ENCODE data around the gene NUF2. TPM values are rescaled to one million over a fixed set of nuclear protein-coding genes. Genes with fewer than 3 reads are reported as not detected.
A peak's percentile ranks its signal among the peaks of the same experiment; 100 is the strongest.

The NUF2 gene
- total and polyA plus RNA-seq, 2 donors (not counting 3 experiments of a cell fraction or from before 2014, with no cell fraction given) = 14.3 to 38.6 TPM

- peak; percentile 4 for DNase-seq (ENCODE audit: low read depth, low spot score)
- no peak for TF ChIP-seq MAX (IDR thresholded peaks at IDR 0.05; ENCODE audit: insufficient read depth, insufficient read length)
- dilution Hi-C loops (cut with MboI; ENCODE audit: extremely low pct_ligation_motif_present, low sequenced_read_pairs) (no loop called here), intact Hi-C loops (cut with micrococcal nuclease) (no loop called here)
- Histone ChIP-seq H3K9me3 (replicated peaks; ENCODE audit: control insufficient read depth, insufficient read depth, low read length) (no peaks in the 10 kb centered on the region), H3K4me3 (replicated peaks in 1 of 3; ENCODE audit: insufficient read depth in 1 of 3, low read depth in 1 of 3, low read length in 3 of 3) (no peak overlapping the region), H3K4me2 (ENCODE audit: insufficient read depth, low read length) (no peak overlapping the region), H3K27ac (ENCODE audit: insufficient read depth, low read depth, low read length) (no peak overlapping the region), H3K9me1 (replicated peaks; ENCODE audit: control insufficient read depth, extremely low read depth, insufficient read depth, low read length) (no peaks in the 10 kb centered on the region), H3K36me3 (ENCODE audit: control insufficient read depth in 2 of 2, extremely low read depth in 1 of 2, insufficient read depth in 2 of 2, low read length in 2 of 2) (peaks cover 0 to 14% of the 10 kb centered on the region in 2 experiments), H3K79me2 (ENCODE audit: control insufficient read depth, insufficient read depth, low read length) (no peaks in the 10 kb centered on the region), H3K4me1 (ENCODE audit: control insufficient read depth, extremely low read depth, insufficient read depth, low read length) (no peaks in the 10 kb centered on the region), H3K9ac (replicated peaks; ENCODE audit: extremely low read depth, insufficient read depth, low read length) (no peak overlapping the region), H3K27me3 (ENCODE audit: control insufficient read depth in 2 of 2, insufficient read depth in 2 of 2, low read length in 2 of 2) (no peaks in the 10 kb centered on the region), H4K20me1 (replicated peaks; ENCODE audit: control insufficient read depth, extremely low read depth, insufficient read depth, low read length) (no peaks in the 10 kb centered on the region), H2AFZ (ENCODE audit: low read depth, low read length) (peak overlapping the region; percentile 33)
- FAIRE-seq = peak; percentile 24
- no TSS peak for BruUV-seq (replicated peaks)
- ChIA-PET POLR2A (no interaction called here), CTCF (interaction anchor here (1.1 kb wide), 2 partner anchors 11 to 13 kb away, joined by 3 to 6 read pairs; no protein-coding TSS in a partner anchor)
Observed at GRCh38 chr1:163346326-163346870, 24.6 kb downstream of the NUF2 start.

- Histone ChIP-seq H3K79me2 (ENCODE audit: control insufficient read depth, insufficient read depth, low read length) (no peaks in the 10 kb centered on the region), H3K4me2 (ENCODE audit: insufficient read depth, low read length) (no peak overlapping the region), H3K27me3 (ENCODE audit: control insufficient read depth in 2 of 2, insufficient read depth in 2 of 2, low read length in 2 of 2) (no peaks in the 10 kb centered on the region), H3K36me3 (ENCODE audit: control insufficient read depth in 2 of 2, extremely low read depth in 1 of 2, insufficient read depth in 2 of 2, low read length in 2 of 2) (peaks cover 0 to 16% of the 10 kb centered on the region in 2 experiments), H3K27ac (ENCODE audit: insufficient read depth, low read depth, low read length) (no peak overlapping the region), H3K9me1 (replicated peaks; ENCODE audit: control insufficient read depth, extremely low read depth, insufficient read depth, low read length) (no peaks in the 10 kb centered on the region), H3K4me3 (replicated peaks in 1 of 3; ENCODE audit: insufficient read depth in 1 of 3, low read depth in 1 of 3, low read length in 3 of 3) (no peak overlapping the region), H4K20me1 (replicated peaks; ENCODE audit: control insufficient read depth, extremely low read depth, insufficient read depth, low read length) (no peaks in the 10 kb centered on the region), H3K9me3 (replicated peaks; ENCODE audit: control insufficient read depth, insufficient read depth, low read length) (no peaks in the 10 kb centered on the region), H3K9ac (replicated peaks; ENCODE audit: extremely low read depth, insufficient read depth, low read length) (no peak overlapping the region), H2AFZ (ENCODE audit: low read depth, low read length) (no peak overlapping the region), H3K4me1 (ENCODE audit: control insufficient read depth, extremely low read depth, insufficient read depth, low read length) (no peaks in the 10 kb centered on the region)
- ChIA-PET POLR2A (no interaction called here), CTCF (interaction anchor here (1.1 kb wide), 2 partner anchors 11 to 12 kb away, joined by 3 to 6 read pairs; no protein-coding TSS in a partner anchor)
- BruUV-seq (replicated peaks) = no TSS peak
- TF ChIP-seq JUN (IDR thresholded peaks at IDR 0.05; ENCODE audit: borderline replicate concordance, insufficient read depth, insufficient read length, low read depth) (no peak), POLR2A (IDR thresholded peaks at IDR 0.05; ENCODE audit: low read depth, low read length) (no peak), MYC (IDR thresholded peaks at IDR 0.05; ENCODE audit: low read depth, low read length) (no peak), GATA2 (IDR thresholded peaks at IDR 0.05; ENCODE audit: insufficient read depth, insufficient read length, low read depth, low read length) (no peak), CTCF (IDR thresholded peaks at IDR 0.05; ENCODE audit: extremely low read depth in 1 of 2, insufficient read depth in 1 of 2, low read depth in 1 of 2, low read length in 2 of 2) (no peak), POLR2AphosphoS5 (IDR thresholded peaks at IDR 0.05; ENCODE audit: insufficient read depth, low read depth, low read length) (no peak), MAX (IDR thresholded peaks at IDR 0.05; ENCODE audit: insufficient read depth, insufficient read length) (no peak), EZH2 (IDR thresholded peaks at IDR 0.05; ENCODE audit: borderline replicate concordance, low read depth, low read length, severe bottlenecking) (no peak), FOS (IDR thresholded peaks at IDR 0.05; ENCODE audit: borderline replicate concordance, insufficient read depth, low read length) (no peak)
- no peak for FAIRE-seq
- intact Hi-C loops (cut with micrococcal nuclease) (no loop called here), dilution Hi-C loops (cut with MboI; ENCODE audit: extremely low pct_ligation_motif_present, low sequenced_read_pairs) (no loop called here)
- DNase-seq (ENCODE audit: low read depth, low spot score) = no peak
Observed at GRCh38 chr1:163347106-163347505, 25.4 kb downstream of the NUF2 start.
